Fibroblast of lung (primary cell): ENCODE measurements around the gene RCSD1.

ENCODE experiments used
- CTCF ChIP-seq, 2 donors: IDR thresholded peaks in 1 of 2; conservative IDR thresholded peaks in 1 of 2; 1 replicate in 1 of 2; 2 replicates in 1 of 2; pipeline ENCODE4 v1.5.1; 2011 to 2012; ENCODE audit warnings: low read length in 2 of 2, control low read depth in 1 of 2, inconsistent platforms in 1 of 2, low read depth in 1 of 2, mild to moderate bottlenecking in 1 of 2
- EZH2 ChIP-seq: IDR thresholded peaks from 2 replicates; pipeline ENCODE4 v1.5.1; 2012; ENCODE audit warnings: low read length, control low read depth, mild to moderate bottlenecking; ENCODE audit errors: missing control alignments

- TF ChIP-seq EZH2 (no peak), CTCF (conservative IDR thresholded peaks at IDR 0.05 in 1 of 2, IDR thresholded peaks at IDR 0.05 in 1 of 2; ENCODE audit: low read depth in 1 of 2, low read length in 2 of 2) (no peak)
Measured at GRCh38 chr1:167645140-167645541, 15.1 kb downstream of the RCSD1 start.
